PFSK-1 (cell line): ENCODE measurements around the gene ERICH4.

Experiments
- TAF1 ChIP-seq: IDR thresholded peaks from 2 replicates; pipeline ENCODE4 v1.6.1; 2012; ENCODE audit warnings: low read length, control low read depth, borderline replicate concordance; ENCODE audit not compliant: insufficient read depth
- TF ChIP-seq, protein P1 (sequence below), 2 experiments: IDR thresholded peaks; 2 replicates each; pipeline versions ENCODE4 v1.6.1 to v1.8.0; 2011 to 2012; ENCODE audit warnings: low read depth in 2 of 2, low read length in 2 of 2, control low read depth in 1 of 2, inconsistent platforms in 1 of 2, mild to moderate bottlenecking in 1 of 2, moderate library complexity in 1 of 2; ENCODE audit not compliant: insufficient read depth in 1 of 2

DNA sequence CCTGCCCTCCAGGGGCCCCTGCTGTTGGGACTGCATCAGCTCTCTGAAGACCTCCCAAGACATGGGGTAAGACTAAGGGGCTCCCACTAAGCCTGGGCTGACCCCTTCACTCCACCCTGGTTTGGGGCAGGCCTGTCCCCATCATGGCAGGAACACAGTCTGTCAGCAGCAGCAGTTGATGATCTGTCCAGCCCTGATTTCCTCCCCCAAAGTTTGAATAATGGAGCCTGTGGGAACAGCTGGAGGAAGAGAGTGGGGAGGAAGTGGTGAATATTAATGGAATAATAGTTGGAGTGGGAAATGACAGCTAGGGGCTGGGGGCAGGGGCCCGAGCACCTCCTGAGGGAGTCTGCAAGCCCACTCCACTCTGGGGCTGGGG, 14.5 kb upstream of the ERICH4 start:
- TF ChIP-seq TAF1, result no peak
- TF ChIP-seq, protein P1, sequence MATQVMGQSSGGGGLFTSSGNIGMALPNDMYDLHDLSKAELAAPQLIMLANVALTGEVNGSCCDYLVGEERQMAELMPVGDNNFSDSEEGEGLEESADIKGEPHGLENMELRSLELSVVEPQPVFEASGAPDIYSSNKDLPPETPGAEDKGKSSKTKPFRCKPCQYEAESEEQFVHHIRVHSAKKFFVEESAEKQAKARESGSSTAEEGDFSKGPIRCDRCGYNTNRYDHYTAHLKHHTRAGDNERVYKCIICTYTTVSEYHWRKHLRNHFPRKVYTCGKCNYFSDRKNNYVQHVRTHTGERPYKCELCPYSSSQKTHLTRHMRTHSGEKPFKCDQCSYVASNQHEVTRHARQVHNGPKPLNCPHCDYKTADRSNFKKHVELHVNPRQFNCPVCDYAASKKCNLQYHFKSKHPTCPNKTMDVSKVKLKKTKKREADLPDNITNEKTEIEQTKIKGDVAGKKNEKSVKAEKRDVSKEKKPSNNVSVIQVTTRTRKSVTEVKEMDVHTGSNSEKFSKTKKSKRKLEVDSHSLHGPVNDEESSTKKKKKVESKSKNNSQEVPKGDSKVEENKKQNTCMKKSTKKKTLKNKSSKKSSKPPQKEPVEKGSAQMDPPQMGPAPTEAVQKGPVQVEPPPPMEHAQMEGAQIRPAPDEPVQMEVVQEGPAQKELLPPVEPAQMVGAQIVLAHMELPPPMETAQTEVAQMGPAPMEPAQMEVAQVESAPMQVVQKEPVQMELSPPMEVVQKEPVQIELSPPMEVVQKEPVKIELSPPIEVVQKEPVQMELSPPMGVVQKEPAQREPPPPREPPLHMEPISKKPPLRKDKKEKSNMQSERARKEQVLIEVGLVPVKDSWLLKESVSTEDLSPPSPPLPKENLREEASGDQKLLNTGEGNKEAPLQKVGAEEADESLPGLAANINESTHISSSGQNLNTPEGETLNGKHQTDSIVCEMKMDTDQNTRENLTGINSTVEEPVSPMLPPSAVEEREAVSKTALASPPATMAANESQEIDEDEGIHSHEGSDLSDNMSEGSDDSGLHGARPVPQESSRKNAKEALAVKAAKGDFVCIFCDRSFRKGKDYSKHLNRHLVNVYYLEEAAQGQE (IDR thresholded peaks at IDR 0.05; ENCODE audit: insufficient read depth in 1 of 2, low read depth in 2 of 2, low read length in 2 of 2), result peak in 1 of 2 experiments; percentile 50; a peak in 1 of 4 replicates
